Measurements from ENCODE around the gene EXOC2. TPM values are rescaled to one million over a fixed set of nuclear protein-coding genes. Genes with fewer than 3 reads are reported as not detected.

The EXOC2 gene
- total RNA-seq, 2 experiments from 2014 or later: 23.3 to 24.9 TPM

- CTCF ChIA-PET: interaction anchor here (1.0 kb wide), 1 partner anchor 32 kb away, joined by 3 read pairs; no protein-coding TSS in a partner anchor
- DNase-seq: no peak
- H3K36me3 Mint-ChIP-seq (ENCODE audit: low read depth): no peaks in the 10 kb centered on the region
- H3K27ac Mint-ChIP-seq: no peak overlapping the region
- intact Hi-C loops (cut with micrococcal nuclease): loop anchor here (10.0 kb wide), 1 partner anchor 224 kb away; no protein-coding TSS in a partner anchor
- H3K4me1 Mint-ChIP-seq (ENCODE audit: low read depth): no peaks in the 10 kb centered on the region
- H3K27me3 Mint-ChIP-seq (ENCODE audit: low read depth): no peaks in the 10 kb centered on the region
- H3K4me3 Mint-ChIP-seq: no peak overlapping the region
- no peaks in the 10 kb centered on the region for H3K9me3 Mint-ChIP-seq
Measured at GRCh38 chr6:718345-718744, 25.4 kb upstream of the EXOC2 start.

- intact Hi-C loops (cut with micrococcal nuclease): loop anchor here (10.0 kb wide), 1 partner anchor 222 kb away; no protein-coding TSS in a partner anchor
Measured at GRCh38 chr6:717135-717534, 24.2 kb upstream of the EXOC2 start.

GRCh38 chr6:715709-716491 lies 23.0 kb upstream of the EXOC2 start:
- no peak for DNase-seq
- H3K4me3 Mint-ChIP-seq: no peak overlapping the region
- H3K4me1 Mint-ChIP-seq (ENCODE audit: low read depth): peaks cover 9% of the 10 kb centered on the region
- H3K27me3 Mint-ChIP-seq (ENCODE audit: low read depth): no peaks in the 10 kb centered on the region
- intact Hi-C loops (cut with micrococcal nuclease): loop anchor here (10.0 kb wide), 1 partner anchor 221 kb away; no protein-coding TSS in a partner anchor
- CTCF ChIA-PET: no interaction called here
- no peaks in the 10 kb centered on the region for H3K9me3 Mint-ChIP-seq
- H3K36me3 Mint-ChIP-seq (ENCODE audit: low read depth): no peaks in the 10 kb centered on the region
- no peak overlapping the region for H3K27ac Mint-ChIP-seq

More at GRCh38 chr6:717135-717534, 24.2 kb upstream of the EXOC2 start:
- no peak for DNase-seq
- Mint-ChIP-seq H3K9me3 (no peaks in the 10 kb centered on the region), H3K4me1 (ENCODE audit: low read depth) (no peaks in the 10 kb centered on the region), H3K27me3 (ENCODE audit: low read depth) (no peaks in the 10 kb centered on the region), H3K4me3 (no peak overlapping the region), H3K36me3 (ENCODE audit: low read depth) (no peaks in the 10 kb centered on the region), H3K27ac (no peak overlapping the region)
- CTCF ChIA-PET: interaction anchor here (0.6 kb wide), 1 partner anchor 89 kb away, joined by 4 read pairs; no protein-coding TSS in a partner anchor

GRCh38 chr6:714100-714499 lies 21.2 kb upstream of the EXOC2 start:
- CTCF ChIA-PET: no interaction called here
- Mint-ChIP-seq H3K9me3 (no peaks in the 10 kb centered on the region), H3K36me3 (ENCODE audit: low read depth) (no peaks in the 10 kb centered on the region), H3K27me3 (ENCODE audit: low read depth) (no peaks in the 10 kb centered on the region), H3K4me1 (ENCODE audit: low read depth) (peaks cover 21% of the 10 kb centered on the region), H3K4me3 (no peak overlapping the region), H3K27ac (no peak overlapping the region)
- intact Hi-C loops (cut with micrococcal nuclease): loop anchor here (5.0 to 10.0 kb wide), 3 partner anchors 219 to 527 kb away; no protein-coding TSS in a partner anchor
- DNase-seq: no peak

GRCh38 chr6:713351-713750 lies 20.4 kb upstream of the EXOC2 start:
- CTCF ChIA-PET: no interaction called here
- no peak for DNase-seq
- no peaks in the 10 kb centered on the region for H3K36me3 Mint-ChIP-seq (ENCODE audit: low read depth)
- no peaks in the 10 kb centered on the region for H3K9me3 Mint-ChIP-seq
- no peaks in the 10 kb centered on the region for H3K27me3 Mint-ChIP-seq (ENCODE audit: low read depth)
- H3K27ac Mint-ChIP-seq: no peak overlapping the region
- peaks cover 21% of the 10 kb centered on the region for H3K4me1 Mint-ChIP-seq (ENCODE audit: low read depth)
- intact Hi-C loops (cut with micrococcal nuclease): loop anchor here (5.0 to 10.0 kb wide), 3 partner anchors 219 to 526 kb away; no protein-coding TSS in a partner anchor
- no peak overlapping the region for H3K4me3 Mint-ChIP-seq

GRCh38 chr6:712805-713204 lies 19.9 kb upstream of the EXOC2 start:
- Mint-ChIP-seq H3K27ac (no peak overlapping the region), H3K27me3 (ENCODE audit: low read depth) (no peaks in the 10 kb centered on the region)
- CTCF ChIA-PET: no interaction called here

GRCh38 chr6:711925-712324 lies 19.0 kb upstream of the EXOC2 start:
- CTCF ChIA-PET: interaction anchor here (0.8 to 1.7 kb wide), 4 partner anchors 10 to 524 kb away, joined by 3 to 8 read pairs (median 5); partner anchors contain the start of gene EXOC2

More at GRCh38 chr6:712805-713204, 19.9 kb upstream of the EXOC2 start:
- no peak for DNase-seq
- Mint-ChIP-seq H3K36me3 (ENCODE audit: low read depth) (no peaks in the 10 kb centered on the region), H3K4me3 (no peak overlapping the region), H3K9me3 (no peaks in the 10 kb centered on the region), H3K4me1 (ENCODE audit: low read depth) (peaks cover 21% of the 10 kb centered on the region)
- intact Hi-C loops (cut with micrococcal nuclease): loop anchor here (5.0 to 10.0 kb wide), 3 partner anchors 218 to 526 kb away; no protein-coding TSS in a partner anchor

GRCh38 chr6:710601-711571 lies 17.9 kb upstream of the EXOC2 start:
- Mint-ChIP-seq H3K9me3 (no peaks in the 10 kb centered on the region), H3K27ac (peak overlapping the region; percentile 92), H3K36me3 (ENCODE audit: low read depth) (no peaks in the 10 kb centered on the region), H3K27me3 (ENCODE audit: low read depth) (peaks cover 4% of the 10 kb centered on the region), H3K4me1 (ENCODE audit: low read depth) (peaks cover 21% of the 10 kb centered on the region), H3K4me3 (peak overlapping the region; percentile 89)
- peak; percentile 64 for DNase-seq
- CTCF ChIA-PET: interaction anchor here (1.2 to 1.7 kb wide), 4 partner anchors 11 to 117 kb away, joined by 3 to 8 read pairs (median 5); partner anchors contain the start of gene EXOC2
- intact Hi-C loops (cut with micrococcal nuclease): loop anchor here (2.0 to 10.0 kb wide), 6 partner anchors 26 to 524 kb away; partner anchors contain the start of gene IRF4

More at GRCh38 chr6:711925-712324, 19.0 kb upstream of the EXOC2 start:
- peaks cover 2% of the 10 kb centered on the region for H3K27me3 Mint-ChIP-seq (ENCODE audit: low read depth)
- no peak for DNase-seq
- H3K4me3 Mint-ChIP-seq: peak overlapping the region; percentile 89
- intact Hi-C loops (cut with micrococcal nuclease): loop anchor here (2.0 to 10.0 kb wide), 6 partner anchors 27 to 525 kb away; partner anchors contain the start of gene IRF4
- H3K9me3 Mint-ChIP-seq: no peaks in the 10 kb centered on the region
- no peaks in the 10 kb centered on the region for H3K36me3 Mint-ChIP-seq (ENCODE audit: low read depth)
- peaks cover 21% of the 10 kb centered on the region for H3K4me1 Mint-ChIP-seq (ENCODE audit: low read depth)
- peak overlapping the region; percentile 92 for H3K27ac Mint-ChIP-seq

- intact Hi-C loops (cut with micrococcal nuclease): loop anchor here (2.0 to 10.0 kb wide), 6 partner anchors 25 to 522 kb away; partner anchors contain the start of gene IRF4
- H3K27ac Mint-ChIP-seq: no peak overlapping the region
- CTCF ChIA-PET: interaction anchor here (0.9 to 1.3 kb wide), 2 partner anchors 12 to 26 kb away, joined by 3 read pairs; no protein-coding TSS in a partner anchor
- peaks cover 4% of the 10 kb centered on the region for H3K27me3 Mint-ChIP-seq (ENCODE audit: low read depth)
- no peak overlapping the region for H3K4me3 Mint-ChIP-seq
- peaks cover 21% of the 10 kb centered on the region for H3K4me1 Mint-ChIP-seq (ENCODE audit: low read depth)
- no peaks in the 10 kb centered on the region for H3K9me3 Mint-ChIP-seq
- H3K36me3 Mint-ChIP-seq (ENCODE audit: low read depth): no peaks in the 10 kb centered on the region
- no peak for DNase-seq
Measured at GRCh38 chr6:709471-710056, 16.6 kb upstream of the EXOC2 start.

GRCh38 chr6:708237-708598 lies 15.3 kb upstream of the EXOC2 start:
- no peaks in the 10 kb centered on the region for H3K36me3 Mint-ChIP-seq (ENCODE audit: low read depth)
- H3K4me1 Mint-ChIP-seq (ENCODE audit: low read depth): peaks cover 21% of the 10 kb centered on the region
- intact Hi-C loops (cut with micrococcal nuclease): no loop called here
- H3K27me3 Mint-ChIP-seq (ENCODE audit: low read depth): peaks cover 4% of the 10 kb centered on the region
- DNase-seq: no peak
- CTCF ChIA-PET: no interaction called here
- no peak overlapping the region for H3K27ac Mint-ChIP-seq
- H3K4me3 Mint-ChIP-seq: no peak overlapping the region
- H3K9me3 Mint-ChIP-seq: no peaks in the 10 kb centered on the region

GRCh38 chr6:707576-708236 lies 14.8 kb upstream of the EXOC2 start:
- DNase-seq: no peak
- Mint-ChIP-seq H3K36me3 (ENCODE audit: low read depth) (no peaks in the 10 kb centered on the region), H3K27me3 (ENCODE audit: low read depth) (peaks cover 4% of the 10 kb centered on the region), H3K27ac (no peak overlapping the region), H3K9me3 (no peaks in the 10 kb centered on the region), H3K4me3 (no peak overlapping the region), H3K4me1 (ENCODE audit: low read depth) (peaks cover 21% of the 10 kb centered on the region)
- intact Hi-C loops (cut with micrococcal nuclease): no loop called here
- CTCF ChIA-PET: no interaction called here
